Hepatocyte (in vitro differentiated cells): ENCODE results near the gene DPYD. TPM values are rescaled to one million over a fixed set of nuclear protein-coding genes. Genes with fewer than 3 reads are reported as not detected.

Source experiments
- DNase-seq: peaks from one replicate; pipeline ENCODE4 v3.0.0-alpha.2; 2016; ENCODE audit warnings: low spot score
- H2AFZ ChIP-seq: fragments of 200-600 bp; sonication (generic); 2 replicates; pipeline ENCODE4 v1.6.0; 2016; ENCODE audit warnings: antibody characterized with exemption, mild to moderate bottlenecking
- H3K27ac ChIP-seq: fragments of 200-600 bp; sonication (generic); 2 replicates; pipeline ENCODE4 v1.5.1; 2016; ENCODE audit warnings: mild to moderate bottlenecking
- H3K27me3 ChIP-seq: fragments of 200-600 bp; sonication (generic); 2 replicates; pipeline ENCODE4 v1.6.1; 2016
- H3K36me3 ChIP-seq: fragments of 200-600 bp; sonication (generic); replicated peaks from 2 replicates; pipeline ENCODE4 v1.5.1; 2016; ENCODE audit warnings: low read depth; ENCODE audit not compliant: insufficient read depth
- H3K4me1 ChIP-seq: fragments of 200-600 bp; sonication (generic); 2 replicates; pipeline ENCODE4 v1.5.1; 2016; ENCODE audit warnings: mild to moderate bottlenecking, moderate library complexity; ENCODE audit not compliant: insufficient read depth
- H3K4me2 ChIP-seq: fragments of 200-600 bp; sonication (generic); 2 replicates; pipeline ENCODE4 v1.6.0; 2016
- H3K4me3 ChIP-seq: fragments of 200-600 bp; sonication (generic); 2 replicates; pipeline ENCODE4 v1.5.1; 2016; ENCODE audit warnings: mild to moderate bottlenecking
- H3K79me2 ChIP-seq: fragments of 200-600 bp; sonication (generic); 2 replicates; pipeline ENCODE4 v1.6.0; 2017; ENCODE audit warnings: mild to moderate bottlenecking
- H3K9me2 ChIP-seq: fragments of 200-600 bp; sonication (generic); replicated peaks from 2 replicates; pipeline ENCODE4 v1.6.0; 2017; ENCODE audit warnings: mild to moderate bottlenecking; ENCODE audit not compliant: insufficient read depth
- H3K9me3 ChIP-seq: fragments of 200-600 bp; sonication (generic); 2 replicates; pipeline ENCODE4 v1.5.1; 2016; ENCODE audit warnings: low read depth, mild to moderate bottlenecking
- H4K20me1 ChIP-seq: fragments of 200-600 bp; sonication (generic); 2 replicates; pipeline ENCODE4 v1.6.0; 2016; ENCODE audit warnings: mild to moderate bottlenecking; ENCODE audit not compliant: insufficient read depth, poor library complexity, severe bottlenecking
- EZH2 ChIP-seq: fragments of 200-600 bp; sonication (generic); IDR thresholded peaks from 2 replicates; pipeline ENCODE4 v1.6.1; 2016; ENCODE audit warnings: antibody characterized with exemption, mild to moderate bottlenecking, borderline replicate concordance
- EZH2phosphoT487 ChIP-seq: fragments of 200-600 bp; sonication (generic); IDR thresholded peaks from one replicate; pipeline ENCODE4 v1.6.1; 2018; ENCODE audit warnings: antibody characterized with exemption, mild to moderate bottlenecking, low read depth, moderate library complexity; ENCODE audit not compliant: unreplicated experiment, severe bottlenecking
- WGBS: methylation state at CpG from one replicate; pipeline ENCODE4 v1.1.6; 2016; ENCODE audit warnings: low lambda C conversion rate; ENCODE audit errors: missing lambda C conversion rate; 5-methylcytosine and 5-hydroxymethylcytosine counted together
- polyA plus RNA-seq: library from polyadenylated mRNA; unstranded; fragments of >200 nt; fragmentation: Nextera tagmentation; extraction: Ambion mirVana; gene quantifications from 2 replicates; pipeline ENCODE4 v1.2.1, GENCODE V29; 2016
- total RNA-seq: library from RNA; depleted of rRNA; stranded (reverse); fragments of >200 nt; gene quantifications from 2 replicates; pipeline ENCODE4 v1.2.3, GENCODE V29; 2014
- TF ChIP-seq, protein P1 (sequence below): fragments of 200-600 bp; sonication (generic); IDR thresholded peaks from 2 replicates; pipeline ENCODE4 v1.5.1; 2016; ENCODE audit warnings: antibody characterized with exemption, mild to moderate bottlenecking; ENCODE audit not compliant: poor library complexity

The DPYD gene
- total and polyA plus RNA-seq, 2 experiments from 2014 or later, result 7.5 to 21.8 TPM

- H3K27ac ChIP-seq, result peak overlapping the region; percentile 69
- no peaks in the 10 kb centered on the region for H3K9me2 ChIP-seq
- H2AFZ ChIP-seq, result no peak overlapping the region
- TF ChIP-seq EZH2phosphoT487, result no peak
- TF ChIP-seq, protein P1, sequence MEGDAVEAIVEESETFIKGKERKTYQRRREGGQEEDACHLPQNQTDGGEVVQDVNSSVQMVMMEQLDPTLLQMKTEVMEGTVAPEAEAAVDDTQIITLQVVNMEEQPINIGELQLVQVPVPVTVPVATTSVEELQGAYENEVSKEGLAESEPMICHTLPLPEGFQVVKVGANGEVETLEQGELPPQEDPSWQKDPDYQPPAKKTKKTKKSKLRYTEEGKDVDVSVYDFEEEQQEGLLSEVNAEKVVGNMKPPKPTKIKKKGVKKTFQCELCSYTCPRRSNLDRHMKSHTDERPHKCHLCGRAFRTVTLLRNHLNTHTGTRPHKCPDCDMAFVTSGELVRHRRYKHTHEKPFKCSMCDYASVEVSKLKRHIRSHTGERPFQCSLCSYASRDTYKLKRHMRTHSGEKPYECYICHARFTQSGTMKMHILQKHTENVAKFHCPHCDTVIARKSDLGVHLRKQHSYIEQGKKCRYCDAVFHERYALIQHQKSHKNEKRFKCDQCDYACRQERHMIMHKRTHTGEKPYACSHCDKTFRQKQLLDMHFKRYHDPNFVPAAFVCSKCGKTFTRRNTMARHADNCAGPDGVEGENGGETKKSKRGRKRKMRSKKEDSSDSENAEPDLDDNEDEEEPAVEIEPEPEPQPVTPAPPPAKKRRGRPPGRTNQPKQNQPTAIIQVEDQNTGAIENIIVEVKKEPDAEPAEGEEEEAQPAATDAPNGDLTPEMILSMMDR, result peak; percentile 22
- no peaks in the 10 kb centered on the region for H4K20me1 ChIP-seq
- DNase-seq, result peak; percentile 79
- H3K27me3 ChIP-seq, result no peaks in the 10 kb centered on the region
- H3K4me1 ChIP-seq, result no peaks in the 10 kb centered on the region
- no peaks in the 10 kb centered on the region for H3K9me3 ChIP-seq
- H3K4me3 ChIP-seq, result no peak overlapping the region
- peak overlapping the region; percentile 55 for H3K4me2 ChIP-seq
- no peaks in the 10 kb centered on the region for H3K36me3 ChIP-seq
- no peaks in the 10 kb centered on the region for H3K79me2 ChIP-seq
- WGBS, result 57% methylated on average over 4 of the region's 4 CpGs
These were observed 727.8 kb downstream of the DPYD start for GRCh38 chr1:97192872-97193572.

- Histone ChIP-seq H3K4me3 (no peak overlapping the region), H3K4me1 (no peaks in the 10 kb centered on the region), H2AFZ (no peak overlapping the region), H3K9me3 (no peaks in the 10 kb centered on the region), H3K36me3 (no peaks in the 10 kb centered on the region), H3K27me3 (no peaks in the 10 kb centered on the region), H3K4me2 (no peak overlapping the region), H3K27ac (no peak overlapping the region), H3K9me2 (no peaks in the 10 kb centered on the region), H3K79me2 (no peaks in the 10 kb centered on the region), H4K20me1 (no peaks in the 10 kb centered on the region)
- no peak for DNase-seq
- TF ChIP-seq, protein P1, result no peak
- TF ChIP-seq EZH2 (no peak), EZH2phosphoT487 (no peak)
These were observed 730.5 kb downstream of the DPYD start for GRCh38 chr1:97190326-97190725.

- Histone ChIP-seq H3K4me2 (no peak overlapping the region), H2AFZ (no peak overlapping the region), H3K36me3 (no peaks in the 10 kb centered on the region), H3K9me2 (no peaks in the 10 kb centered on the region), H3K27me3 (no peaks in the 10 kb centered on the region), H3K79me2 (no peaks in the 10 kb centered on the region), H3K4me3 (no peak overlapping the region), H4K20me1 (no peaks in the 10 kb centered on the region), H3K27ac (no peak overlapping the region), H3K9me3 (no peaks in the 10 kb centered on the region), H3K4me1 (no peaks in the 10 kb centered on the region)
- WGBS, result 84% methylated on average over 6 of the region's 6 CpGs
- TF ChIP-seq EZH2phosphoT487, result no peak
- TF ChIP-seq, protein P1, result peak; percentile 17
- DNase-seq, result no peak
These were observed 734.5 kb downstream of the DPYD start for GRCh38 chr1:97186381-97186780.
